PC-9 (cell line): Measurements from ENCODE around the gene SLC46A1.

Experiments used
- EZH2 ChIP-seq: fragments of 200-600 bp; sonication (generic); IDR thresholded peaks from 2 replicates; pipeline ENCODE4 v1.8.0; 2017; ENCODE audit warnings: antibody characterized with exemption, low read depth
- TF ChIP-seq, protein P1 (sequence below): fragments of 200-600 bp; sonication (generic); conservative IDR thresholded peaks from 2 replicates; pipeline ENCODE4 v1.6.1; 2017; ENCODE audit warnings: mixed run types, antibody characterized with exemption, mild to moderate bottlenecking, moderate library complexity

DNA sequence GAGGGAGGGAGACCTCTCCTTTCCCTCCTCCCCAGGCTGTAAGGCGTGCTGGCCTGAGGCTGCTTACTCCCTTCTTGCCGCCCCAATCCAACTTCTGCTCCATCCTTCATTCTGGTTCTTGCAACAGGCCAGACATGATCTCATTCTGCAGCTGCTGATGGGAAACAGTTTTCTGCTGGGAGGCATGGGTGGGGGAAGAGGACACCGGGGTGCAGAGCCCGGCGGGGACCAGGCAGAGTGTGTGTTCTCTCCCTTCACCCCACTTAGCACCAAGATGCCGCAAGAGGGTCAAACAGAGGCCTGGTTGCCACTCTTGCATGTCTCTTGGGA, 33.1 kb downstream of the SLC46A1 start:
- TF ChIP-seq, protein P1, sequence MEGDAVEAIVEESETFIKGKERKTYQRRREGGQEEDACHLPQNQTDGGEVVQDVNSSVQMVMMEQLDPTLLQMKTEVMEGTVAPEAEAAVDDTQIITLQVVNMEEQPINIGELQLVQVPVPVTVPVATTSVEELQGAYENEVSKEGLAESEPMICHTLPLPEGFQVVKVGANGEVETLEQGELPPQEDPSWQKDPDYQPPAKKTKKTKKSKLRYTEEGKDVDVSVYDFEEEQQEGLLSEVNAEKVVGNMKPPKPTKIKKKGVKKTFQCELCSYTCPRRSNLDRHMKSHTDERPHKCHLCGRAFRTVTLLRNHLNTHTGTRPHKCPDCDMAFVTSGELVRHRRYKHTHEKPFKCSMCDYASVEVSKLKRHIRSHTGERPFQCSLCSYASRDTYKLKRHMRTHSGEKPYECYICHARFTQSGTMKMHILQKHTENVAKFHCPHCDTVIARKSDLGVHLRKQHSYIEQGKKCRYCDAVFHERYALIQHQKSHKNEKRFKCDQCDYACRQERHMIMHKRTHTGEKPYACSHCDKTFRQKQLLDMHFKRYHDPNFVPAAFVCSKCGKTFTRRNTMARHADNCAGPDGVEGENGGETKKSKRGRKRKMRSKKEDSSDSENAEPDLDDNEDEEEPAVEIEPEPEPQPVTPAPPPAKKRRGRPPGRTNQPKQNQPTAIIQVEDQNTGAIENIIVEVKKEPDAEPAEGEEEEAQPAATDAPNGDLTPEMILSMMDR: no peak
- TF ChIP-seq EZH2: no peak
